ENCODE measurements around the gene DYRK4.

DYRK4 gene

GRCh38 chr12:4630262-4630661 lies 68.3 kb downstream of the DYRK4 start:
- no peak for DNase-seq

GRCh38 chr12:4643747-4644146 lies 81.7 kb downstream of the DYRK4 start:
- DNase-seq: no peak

GRCh38 chr12:4645023-4645422 lies 83.0 kb downstream of the DYRK4 start:
- no peak for DNase-seq

GRCh38 chr12:4648104-4648500 lies 86.1 kb downstream of the DYRK4 start:
- no peak for DNase-seq

- peak; percentile 83 for DNase-seq
These were observed 86.7 kb downstream of the DYRK4 start, which contains the start of the genes AKAP3 and NDUFA9 for GRCh38 chr12:4648501-4649357. TSS of gene AKAP3 (minus strand) at chr12:4649051. CDS start at chr12:4638196, 10,855 bp downstream. TSS of gene NDUFA9 (plus strand) at chr12:4649114. CDS start at chr12:4649127, 13 bp downstream.

- peak; percentile 64 for DNase-seq
These were observed 87.3 kb downstream of the DYRK4 start for GRCh38 chr12:4649358-4649661.

- no peak for DNase-seq
These were observed 91.2 kb downstream of the DYRK4 start for GRCh38 chr12:4653257-4653656.

- no peak for DNase-seq
These were observed 91.7 kb downstream of the DYRK4 start for GRCh38 chr12:4653691-4654090.

Data from NCI-H1092 treated with DMSO at 0.1 percent for 48 hours (cell line).